Activated CD4-positive, alpha-beta T cell treated with anti-CD3 and anti-CD28 coated beads, Interleukin-2, Interleukin-4, amounts not matched to agents 100 ng/mL and 50 ng/mL, durations not matched to agents 16 hours and 8 hours (primary cell): ENCODE data around the gene FPR1.

Experiments used
- DNase-seq: peaks from one replicate; pipeline ENCODE4 v3.0.0-alpha.2; 2020; ENCODE audit warnings: low spot score

Gene FPR1

GRCh38 chr19:51751655-51752054 lies at the start of gene FPR1:
Gene FPR1, minus strand, starts transcription at chr19:51751878. Its CDS starts 4,884 bp downstream, at chr19:51746994.
- DNase-seq: no peak

- DNase-seq: no peak
These were observed 49.0 kb upstream of the FPR1 start for GRCh38 chr19:51800473-51801244.

- DNase-seq: no peak
These were observed 48.2 kb upstream of the FPR1 start for GRCh38 chr19:51799774-51800472.

GRCh38 chr19:51799034-51799773 lies 47.5 kb upstream of the FPR1 start:
- no peak for DNase-seq

GRCh38 chr19:51798062-51798461 lies 46.4 kb upstream of the FPR1 start:
- no peak for DNase-seq

- DNase-seq: no peak
These were observed 45.8 kb upstream of the FPR1 start for GRCh38 chr19:51797480-51797879.

- no peak for DNase-seq
These were observed 44.6 kb upstream of the FPR1 start for GRCh38 chr19:51796195-51796679.

GRCh38 chr19:51794885-51795490 lies 43.3 kb upstream of the FPR1 start, which contains the start of gene FPR3:
Gene FPR3, plus strand, starts transcription at chr19:51795157. Its CDS starts 28,592 bp downstream, at chr19:51823749.
- no peak for DNase-seq

GRCh38 chr19:51793994-51794393 lies 42.3 kb upstream of the FPR1 start:
- no peak for DNase-seq

GRCh38 chr19:51792932-51793331 lies 41.3 kb upstream of the FPR1 start:
- DNase-seq: no peak

- DNase-seq: no peak
These were observed 37.5 kb upstream of the FPR1 start for GRCh38 chr19:51789061-51789795.

GRCh38 chr19:51788029-51788428 lies 36.4 kb upstream of the FPR1 start:
- no peak for DNase-seq

- no peak for DNase-seq
These were observed 35.2 kb upstream of the FPR1 start for GRCh38 chr19:51786646-51787494.

- DNase-seq: peak; percentile 47
These were observed 33.4 kb upstream of the FPR1 start for GRCh38 chr19:51784922-51785690.

- DNase-seq: no peak
These were observed 32.6 kb upstream of the FPR1 start for GRCh38 chr19:51784109-51784785.

- DNase-seq: no peak
These were observed 31.7 kb upstream of the FPR1 start for GRCh38 chr19:51783372-51783771.

GRCh38 chr19:51781999-51782398 lies 30.3 kb upstream of the FPR1 start:
- DNase-seq: no peak

GRCh38 chr19:51780270-51780669 lies 28.6 kb upstream of the FPR1 start:
- no peak for DNase-seq

- no peak for DNase-seq
These were observed 28.0 kb upstream of the FPR1 start for GRCh38 chr19:51779703-51780102.
